Neutrophil (primary cell): ENCODE results near the gene HNRNPA2B1.

Source experiments
- H3K27ac ChIP-seq: fragments of 200-600 bp; sonication (generic); 2 replicates; pipeline ENCODE4 v1.5.1; 2016; ENCODE audit warnings: mild to moderate bottlenecking, moderate library complexity
- H3K27me3 ChIP-seq: fragments of 200-600 bp; sonication (generic); 2 replicates; pipeline ENCODE4 v1.6.0; 2016; ENCODE audit warnings: mild to moderate bottlenecking
- H3K36me3 ChIP-seq: fragments of 200-600 bp; sonication (generic); 2 replicates; pipeline ENCODE4 v1.5.1; 2017
- H3K4me1 ChIP-seq, 2 experiments: fragments of 200-600 bp in 1 of 2; sonication (generic) in 1 of 2; 1 replicate in 1 of 2; 2 replicates in 1 of 2; pipeline versions ENCODE4 v1.5.1 to v1.6.1; 2013 to 2016; ENCODE audit warnings: low read depth in 1 of 2, low read length in 1 of 2, mild to moderate bottlenecking in 1 of 2, moderate library complexity in 1 of 2; ENCODE audit not compliant: control insufficient read depth in 1 of 2, insufficient read depth in 1 of 2
- H3K4me3 ChIP-seq, 2 experiments: fragments of 200-600 bp in 1 of 2; sonication (generic) in 1 of 2; 1 replicate in 1 of 2; 2 replicates in 1 of 2; pipeline ENCODE4 v1.5.1; 2013 to 2016; ENCODE audit warnings: low read depth in 1 of 2, low read length in 1 of 2, mild to moderate bottlenecking in 1 of 2, moderate library complexity in 1 of 2
- H3K9me3 ChIP-seq: fragments of 200-600 bp; sonication (generic); 2 replicates; pipeline ENCODE4 v1.5.1; 2016
- TF ChIP-seq, protein P1 (sequence below): fragments of 200-600 bp; sonication (generic); IDR thresholded peaks from 2 replicates; pipeline ENCODE4 v1.5.1; 2016; ENCODE audit warnings: antibody characterized with exemption

The HNRNPA2B1 gene

DNA sequence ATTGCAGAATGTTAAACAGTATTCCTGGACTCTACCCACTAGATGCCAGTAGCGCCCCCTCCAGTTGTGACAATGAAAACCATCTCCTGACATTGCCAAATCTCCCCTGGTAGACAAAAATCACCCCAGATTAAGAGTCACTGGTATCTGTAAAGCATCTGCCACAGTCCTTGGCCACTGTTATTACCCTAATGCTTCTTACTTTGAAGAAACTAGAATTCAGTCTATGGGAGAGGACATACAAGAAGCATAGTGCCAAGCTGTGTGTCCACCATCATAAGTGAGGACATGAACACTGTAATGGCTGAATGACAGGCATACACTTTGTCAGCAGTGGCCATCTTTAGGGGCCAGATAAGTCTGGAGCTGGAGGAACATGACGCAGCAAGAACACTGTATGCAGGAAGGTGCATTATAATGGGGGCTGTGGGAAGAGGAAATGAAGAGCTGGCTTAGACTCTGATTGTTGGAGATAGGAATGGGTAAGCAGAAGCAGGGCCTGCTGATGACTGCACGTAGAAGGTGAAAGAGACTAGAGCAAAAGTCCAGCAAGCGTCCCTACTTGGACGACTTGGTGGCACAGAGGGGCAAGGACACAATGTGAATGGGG lies 33.5 kb upstream of the HNRNPA2B1 start:
- no peaks in the 10 kb centered on the region for H3K9me3 ChIP-seq
- H3K4me1 ChIP-seq = peaks cover 0 to 13% of the 10 kb centered on the region in 2 experiments
- H3K27ac ChIP-seq = no peak overlapping the region

DNA sequence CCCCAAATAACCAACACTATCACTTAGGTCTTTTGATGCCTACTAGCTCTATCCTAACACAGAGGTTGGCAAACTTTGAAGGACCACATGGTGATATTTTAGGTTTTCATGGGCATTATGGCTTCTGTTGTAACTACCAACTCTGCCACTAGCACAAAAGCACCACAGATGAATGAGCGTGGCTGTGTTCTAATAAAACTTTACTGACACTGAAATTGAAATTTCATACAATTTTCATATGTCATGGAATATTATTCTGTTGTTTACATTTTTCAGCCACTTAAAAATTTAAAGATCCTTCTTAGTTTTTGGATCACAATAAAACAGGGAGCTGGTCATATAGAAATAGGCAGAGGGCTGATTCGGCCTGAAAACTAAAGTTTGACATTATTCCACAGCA lies 27.4 kb upstream of the HNRNPA2B1 start:
- TF ChIP-seq, protein P1, sequence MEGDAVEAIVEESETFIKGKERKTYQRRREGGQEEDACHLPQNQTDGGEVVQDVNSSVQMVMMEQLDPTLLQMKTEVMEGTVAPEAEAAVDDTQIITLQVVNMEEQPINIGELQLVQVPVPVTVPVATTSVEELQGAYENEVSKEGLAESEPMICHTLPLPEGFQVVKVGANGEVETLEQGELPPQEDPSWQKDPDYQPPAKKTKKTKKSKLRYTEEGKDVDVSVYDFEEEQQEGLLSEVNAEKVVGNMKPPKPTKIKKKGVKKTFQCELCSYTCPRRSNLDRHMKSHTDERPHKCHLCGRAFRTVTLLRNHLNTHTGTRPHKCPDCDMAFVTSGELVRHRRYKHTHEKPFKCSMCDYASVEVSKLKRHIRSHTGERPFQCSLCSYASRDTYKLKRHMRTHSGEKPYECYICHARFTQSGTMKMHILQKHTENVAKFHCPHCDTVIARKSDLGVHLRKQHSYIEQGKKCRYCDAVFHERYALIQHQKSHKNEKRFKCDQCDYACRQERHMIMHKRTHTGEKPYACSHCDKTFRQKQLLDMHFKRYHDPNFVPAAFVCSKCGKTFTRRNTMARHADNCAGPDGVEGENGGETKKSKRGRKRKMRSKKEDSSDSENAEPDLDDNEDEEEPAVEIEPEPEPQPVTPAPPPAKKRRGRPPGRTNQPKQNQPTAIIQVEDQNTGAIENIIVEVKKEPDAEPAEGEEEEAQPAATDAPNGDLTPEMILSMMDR = no peak
- Histone ChIP-seq H3K27ac (no peak overlapping the region), H3K36me3 (no peaks in the 10 kb centered on the region), H3K4me3 (no peak overlapping the region), H3K4me1 (no peaks in the 10 kb centered on the region), H3K9me3 (no peaks in the 10 kb centered on the region), H3K27me3 (no peaks in the 10 kb centered on the region)

More for the DNA sequence above, 33.5 kb upstream of the HNRNPA2B1 start:
- Histone ChIP-seq H3K4me3 (no peak overlapping the region), H3K36me3 (no peaks in the 10 kb centered on the region), H3K27me3 (no peaks in the 10 kb centered on the region)
- TF ChIP-seq, protein P1 = no peak

DNA sequence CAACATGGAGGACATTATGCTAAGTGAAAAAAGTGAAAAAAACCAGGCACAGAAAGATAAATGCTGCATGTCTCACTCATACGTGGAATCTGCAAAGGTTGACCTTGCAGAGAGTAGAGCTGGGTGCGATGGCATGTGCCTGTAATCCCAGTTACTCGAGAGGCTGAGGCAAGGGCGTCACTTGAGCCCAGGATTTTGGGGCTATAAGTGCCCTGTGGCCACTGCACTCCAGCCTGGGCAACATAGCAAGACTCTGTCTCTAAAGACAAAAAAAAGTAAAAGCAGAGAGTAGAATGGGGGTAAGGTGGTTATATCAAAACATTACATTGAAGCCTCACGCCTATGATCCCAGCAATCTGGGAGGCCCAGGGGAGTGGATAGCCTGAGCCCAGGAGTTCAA lies 23.8 kb upstream of the HNRNPA2B1 start:
- Histone ChIP-seq H3K4me3 (no peak overlapping the region), H3K9me3 (no peaks in the 10 kb centered on the region), H3K27ac (no peak overlapping the region), H3K36me3 (no peaks in the 10 kb centered on the region), H3K27me3 (no peaks in the 10 kb centered on the region), H3K4me1 (no peaks in the 10 kb centered on the region)
- TF ChIP-seq, protein P1 = no peak

DNA sequence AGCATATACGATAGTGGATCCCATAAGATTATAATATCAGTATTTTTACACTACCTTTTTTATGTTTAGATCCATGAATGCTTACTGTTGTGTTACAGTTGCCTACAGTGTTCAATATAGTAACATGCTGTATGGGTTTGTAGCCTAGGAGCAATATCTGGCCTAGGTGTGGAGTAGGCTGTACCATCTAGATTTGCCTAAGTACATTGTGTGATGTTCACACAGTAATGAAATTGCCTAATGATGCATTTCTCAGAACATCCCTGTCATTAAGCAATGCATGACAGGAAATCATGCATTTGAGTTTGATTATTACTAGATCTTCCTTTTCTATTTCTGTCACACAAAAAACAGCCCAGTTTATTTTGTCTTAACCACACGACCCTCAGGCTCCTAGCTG lies 15.5 kb upstream of the HNRNPA2B1 start:
- no peak overlapping the region for H3K27ac ChIP-seq
- TF ChIP-seq, protein P1 = no peak
- H3K9me3 ChIP-seq = no peaks in the 10 kb centered on the region
- no peaks in the 10 kb centered on the region for H3K27me3 ChIP-seq
- no peak overlapping the region for H3K4me3 ChIP-seq
- H3K4me1 ChIP-seq = peaks cover 16 to 24% of the 10 kb centered on the region in 2 experiments
- peaks cover 24% of the 10 kb centered on the region for H3K36me3 ChIP-seq

DNA sequence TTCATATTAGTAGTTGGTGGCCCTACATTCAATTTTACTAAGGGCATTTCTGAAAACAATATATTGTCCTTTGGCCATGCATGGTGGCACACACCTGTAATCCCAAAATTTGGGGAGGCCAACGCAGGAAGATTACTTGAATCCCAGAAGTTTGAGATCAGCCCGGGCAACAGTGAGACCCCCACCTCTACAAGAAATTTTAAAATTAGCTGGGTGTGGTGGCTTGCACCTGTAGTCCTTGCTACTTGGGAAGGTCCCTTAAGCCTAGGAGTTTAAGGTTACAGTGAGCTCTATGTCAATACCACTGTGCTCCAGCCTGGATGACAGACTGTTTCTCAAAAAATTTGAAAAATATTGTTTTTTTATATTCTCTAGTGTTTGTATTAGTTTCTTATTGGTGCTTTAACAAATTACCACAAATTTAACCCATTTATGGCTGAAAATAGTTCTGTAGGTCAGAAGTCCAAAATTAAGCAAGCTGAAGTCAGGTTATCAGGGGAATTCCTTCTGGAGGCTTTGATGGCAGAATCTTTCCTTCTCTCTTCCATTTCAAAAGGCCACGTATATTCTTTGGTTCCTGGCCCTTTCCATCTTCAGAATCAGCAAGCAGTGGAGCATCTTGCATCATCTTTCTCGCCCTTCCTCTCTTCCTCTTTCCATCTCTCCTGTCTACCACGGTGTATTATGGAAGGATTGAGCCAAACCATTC lies 13.4 kb upstream of the HNRNPA2B1 start:
- peaks cover 45% of the 10 kb centered on the region for H3K36me3 ChIP-seq
- no peak overlapping the region for H3K4me3 ChIP-seq
- peaks cover 16 to 24% of the 10 kb centered on the region in 2 experiments for H3K4me1 ChIP-seq
- no peak overlapping the region for H3K27ac ChIP-seq
- H3K27me3 ChIP-seq = no peaks in the 10 kb centered on the region
- no peaks in the 10 kb centered on the region for H3K9me3 ChIP-seq
- TF ChIP-seq, protein P1 = no peak
